HG02870 (cell line): ENCODE measurements around the gene RPS21.
"Not testable (repeated sequence)": the region's sequence is repeated elsewhere in the genome, so short reads cannot be mapped to it uniquely, and the experiment has no call there.

ENCODE experiments used
- ATAC-seq: cut with Tn5 transposase; IDR thresholded peaks from one replicate; pipeline ENCODE4 v1.9.1; 2021; ENCODE audit warnings: mild to moderate bottlenecking, moderate library complexity; ENCODE audit not compliant: unreplicated experiment

The RPS21 gene

DNA sequence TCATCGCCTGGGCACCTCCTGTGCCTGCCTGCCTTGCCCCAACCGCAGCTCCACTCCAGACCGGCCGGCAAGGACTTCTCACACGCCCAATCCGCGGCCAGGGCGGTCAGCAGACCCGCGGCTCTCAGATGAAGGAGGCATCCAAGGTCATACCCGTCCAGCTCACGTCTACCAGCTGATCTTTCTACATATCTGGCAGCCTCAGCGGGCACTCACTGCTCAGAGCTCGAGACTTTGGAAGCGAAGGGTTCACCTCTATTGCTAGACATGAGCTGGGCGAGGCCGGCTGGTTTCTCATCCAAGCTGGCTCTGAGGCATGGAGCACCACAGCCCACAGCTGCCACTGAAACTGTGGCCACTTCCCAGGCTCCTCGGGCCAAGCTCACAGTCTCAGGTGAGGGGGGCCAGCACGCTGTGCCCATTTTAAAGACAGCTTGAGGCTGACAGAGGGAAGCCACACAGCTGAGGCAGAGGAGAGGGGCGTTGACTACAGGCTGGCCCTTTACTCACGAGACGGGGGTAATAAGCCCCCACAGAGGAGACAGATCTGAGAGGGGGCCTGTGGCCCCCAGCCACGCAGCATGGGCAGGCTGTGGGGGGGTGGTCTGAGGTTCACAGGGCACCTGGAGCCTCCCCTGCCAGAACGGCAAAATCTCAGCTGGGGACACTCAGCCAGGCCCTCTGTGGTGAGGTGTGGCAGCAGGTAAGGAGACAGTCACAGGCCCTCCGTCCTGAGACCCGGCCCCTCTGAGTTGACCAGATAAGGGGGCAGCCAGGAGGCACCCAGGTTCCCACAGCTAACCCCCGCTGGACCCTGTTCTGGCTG lies 21.8 kb upstream of the RPS21 start:
- no peak for ATAC-seq

DNA sequence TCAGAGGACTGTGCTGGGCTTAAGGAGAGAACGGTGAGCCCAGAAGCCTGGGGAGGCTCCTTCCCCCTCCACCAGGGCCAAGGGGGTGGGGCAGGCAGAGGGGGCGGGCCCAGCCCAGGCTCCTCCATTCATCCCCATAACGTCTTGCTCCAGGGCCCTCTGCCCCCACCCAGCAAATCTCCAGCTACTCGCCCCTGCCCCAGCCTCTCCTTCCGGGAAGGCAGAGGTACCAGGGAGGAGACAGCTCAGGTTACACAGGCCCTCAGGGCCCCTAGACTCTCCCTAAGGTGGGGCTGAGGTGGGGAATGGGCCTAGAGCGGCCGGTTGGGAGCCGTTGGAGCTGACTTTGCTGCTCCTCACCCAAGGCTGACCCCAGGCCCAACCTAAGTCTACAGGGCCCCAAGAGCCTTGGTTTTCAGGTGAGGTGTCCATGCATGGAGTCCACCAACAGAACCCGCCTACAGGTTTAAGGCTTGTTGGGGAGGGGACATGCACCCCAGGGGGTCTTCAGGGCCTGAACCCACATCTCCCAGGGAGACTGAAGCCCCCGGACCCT lies 21.0 kb upstream of the RPS21 start:
- ATAC-seq: no peak

DNA sequence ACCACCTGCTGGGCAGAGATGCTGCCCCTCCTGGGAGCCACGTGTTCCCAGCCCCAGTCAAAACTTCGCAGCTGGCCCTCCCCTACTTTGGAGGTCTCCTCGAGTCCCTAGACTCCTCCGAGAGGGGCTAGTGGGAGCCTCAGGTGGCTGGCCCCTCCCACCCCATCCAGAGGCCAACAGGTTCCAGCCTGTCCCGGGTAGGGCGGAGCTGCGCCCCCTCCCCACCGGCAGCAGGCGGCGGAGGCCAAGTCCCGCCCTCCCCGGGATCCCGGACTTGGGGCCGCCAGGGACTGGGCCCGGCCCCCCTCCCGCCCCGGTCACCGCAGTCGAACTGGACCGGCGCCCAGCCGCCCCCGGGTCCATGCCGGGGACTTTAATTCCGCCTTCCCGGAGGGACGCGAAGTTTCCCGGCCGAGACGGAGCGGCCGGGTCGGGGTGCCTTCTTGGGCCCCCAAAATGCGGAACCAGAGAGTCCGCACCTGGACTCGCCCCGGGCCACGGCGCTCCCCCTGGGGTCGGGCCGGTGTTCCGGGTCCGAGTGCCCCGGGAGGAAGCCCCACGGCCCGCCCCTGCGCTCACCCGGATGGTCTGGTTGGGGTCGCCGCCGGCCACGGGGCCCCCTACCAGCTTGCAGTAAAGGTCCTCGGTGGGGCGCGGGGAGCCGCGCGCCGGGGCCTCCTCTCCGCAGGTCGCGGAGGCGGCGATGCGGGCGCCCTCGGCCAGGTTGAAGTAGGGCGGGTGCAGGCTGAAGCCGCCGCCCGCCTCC lies 20.4 kb upstream of the RPS21 start:
- no peak for ATAC-seq

DNA sequence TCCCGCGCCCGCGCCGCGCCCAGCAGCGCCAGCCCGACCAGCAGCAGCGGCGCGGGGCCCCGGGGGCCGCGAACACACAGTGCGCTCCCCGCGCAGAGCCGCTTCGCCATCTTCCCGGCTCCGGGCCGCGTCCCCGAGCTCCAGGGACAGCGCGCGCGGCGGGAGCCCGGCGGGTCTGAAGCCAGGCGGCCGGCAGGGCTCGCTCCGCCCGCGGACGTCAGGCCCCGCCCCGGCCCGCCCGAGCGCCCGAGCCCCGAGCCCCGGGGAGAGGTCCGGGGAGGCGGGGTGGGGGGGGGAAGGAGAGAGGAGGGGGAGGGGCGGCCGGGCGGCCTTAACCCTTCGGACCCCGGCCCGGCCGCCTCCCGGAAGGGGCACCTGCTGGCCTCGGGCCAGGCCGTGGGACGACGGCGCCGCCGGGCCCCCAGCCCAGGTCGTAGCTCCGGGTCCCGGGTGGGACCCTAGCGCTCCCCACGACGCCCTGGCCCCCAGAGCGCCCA lies 19.7 kb upstream of the RPS21 start, which contains the start of gene LAMA5:
TSS of gene LAMA5 (minus strand) at position 177 of the 497 bp plus-strand sequence. CDS start at position 110, 67 bp downstream.
- no peak for ATAC-seq

DNA sequence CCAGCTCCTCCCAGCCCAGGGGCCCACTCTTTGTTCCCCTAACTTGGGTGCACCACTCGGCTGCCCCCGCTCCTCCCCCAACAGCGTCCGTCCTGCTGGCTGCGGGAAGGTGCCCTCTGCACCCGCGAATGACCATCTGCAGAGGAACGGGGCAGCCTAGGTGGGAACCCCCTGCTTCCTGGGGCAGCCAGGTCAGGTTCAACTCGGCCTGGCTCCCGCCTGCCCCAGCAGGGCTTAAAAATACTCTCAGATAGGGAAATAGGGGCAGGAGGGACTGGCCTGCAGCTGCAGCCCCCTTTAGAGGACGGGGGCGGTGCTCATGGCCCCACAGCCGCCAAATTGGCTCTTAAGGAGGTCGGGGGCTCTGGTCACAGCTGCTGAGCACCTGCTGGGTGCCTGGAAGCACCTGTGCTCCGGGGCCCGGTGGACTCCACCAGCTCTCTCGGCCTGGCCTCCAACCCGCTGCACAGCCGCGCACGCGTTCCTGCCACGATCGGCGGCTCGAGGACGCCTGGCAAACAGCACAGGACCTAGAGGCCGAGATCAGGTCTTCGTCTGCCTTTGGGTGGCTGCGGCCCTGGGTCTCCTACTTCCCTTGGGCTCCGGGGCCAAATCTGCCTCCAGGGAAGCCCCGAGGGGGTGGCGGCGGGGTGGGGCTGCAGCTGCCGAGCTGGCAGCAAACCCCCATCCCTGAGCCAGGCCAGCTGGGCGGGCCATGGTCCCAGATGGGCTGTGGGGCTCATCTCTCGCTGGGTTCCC lies 19.1 kb upstream of the RPS21 start:
- ATAC-seq: no peak

DNA sequence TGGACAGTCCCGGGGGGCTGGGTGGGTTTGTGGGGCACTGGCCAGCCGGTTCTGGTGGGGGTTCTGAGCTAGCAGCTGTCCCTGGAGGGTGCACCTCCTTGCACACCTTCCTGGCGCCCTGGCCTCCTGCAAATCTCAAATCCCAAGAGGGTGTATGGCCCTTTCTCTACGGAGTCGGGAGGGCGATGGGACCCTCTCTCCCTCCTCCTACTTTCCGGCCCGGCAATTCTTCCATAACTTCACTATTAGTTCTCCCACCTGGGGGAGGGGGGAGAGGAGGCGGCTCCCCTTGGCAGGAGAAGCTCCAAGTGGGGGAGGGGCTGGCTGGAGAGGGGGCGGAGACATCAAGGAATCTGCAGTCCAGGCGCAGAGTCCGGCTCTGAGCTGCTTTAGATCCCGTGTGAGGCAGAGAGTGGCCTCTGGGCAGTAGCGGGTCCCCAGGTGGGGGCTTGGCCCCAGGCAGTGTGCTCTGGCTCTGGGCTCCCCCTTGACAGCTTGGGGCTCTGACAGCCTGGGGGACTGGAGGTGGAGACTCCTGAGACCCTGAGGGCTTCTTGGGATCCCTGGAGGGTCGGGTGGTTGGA lies 18.4 kb upstream of the RPS21 start:
- ATAC-seq: no peak

DNA sequence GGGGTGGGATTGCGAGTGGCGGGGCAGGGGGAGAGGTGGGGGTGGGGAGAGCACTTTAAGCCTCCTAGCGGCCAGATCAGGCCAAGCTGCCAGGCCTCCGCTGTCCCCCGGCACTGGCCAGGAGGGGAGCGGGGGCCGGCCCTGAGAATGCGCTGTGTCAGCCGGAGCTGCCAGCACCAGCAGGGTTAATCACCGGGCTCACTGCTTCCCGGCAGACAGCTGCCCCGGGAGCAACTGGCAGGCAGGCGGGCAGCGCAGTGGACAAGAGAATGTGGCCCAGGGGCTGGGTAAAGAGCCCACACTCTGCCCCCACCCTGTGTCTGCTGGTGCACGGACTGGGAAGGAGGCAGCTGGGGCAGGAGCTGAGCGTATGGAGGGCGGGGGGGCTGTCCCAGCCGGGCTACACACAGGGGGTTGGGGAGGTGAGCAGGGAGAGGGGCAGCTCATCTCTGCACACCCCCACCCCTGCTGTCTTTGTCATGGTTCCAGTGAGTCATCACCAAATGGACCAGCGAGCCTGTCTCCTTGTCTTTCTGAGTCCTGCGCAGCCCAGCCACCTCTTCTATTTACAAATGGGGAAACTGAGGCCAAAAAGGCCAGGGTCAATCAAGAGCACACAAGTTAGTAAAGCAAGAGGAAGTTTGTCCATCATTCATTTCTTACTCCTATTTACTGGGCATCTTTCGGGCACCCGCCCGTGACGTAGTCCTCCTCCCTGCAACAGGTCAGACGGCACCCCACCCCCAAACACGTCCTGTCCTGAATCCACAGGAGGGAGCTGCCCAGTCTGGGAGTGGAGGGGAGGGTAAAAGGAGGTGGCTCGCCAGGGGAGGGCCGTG lies 17.7 kb upstream of the RPS21 start:
- no peak for ATAC-seq

DNA sequence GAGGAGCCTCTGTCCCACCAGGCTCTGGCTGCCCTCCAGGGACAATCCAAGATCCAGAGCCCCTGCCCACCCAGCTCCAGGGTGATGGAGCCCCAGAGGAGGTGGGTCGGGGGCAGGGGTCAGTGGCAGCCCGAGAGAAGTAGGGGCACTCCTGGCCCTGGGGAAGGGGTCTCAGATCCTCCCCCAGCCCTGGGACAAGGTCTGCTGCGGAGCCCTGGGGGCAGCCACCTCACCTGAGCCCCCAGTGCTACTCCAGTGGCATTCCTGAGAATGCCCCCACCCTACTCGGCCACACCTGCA lies 17.1 kb upstream of the RPS21 start:
- ATAC-seq: no peak

DNA sequence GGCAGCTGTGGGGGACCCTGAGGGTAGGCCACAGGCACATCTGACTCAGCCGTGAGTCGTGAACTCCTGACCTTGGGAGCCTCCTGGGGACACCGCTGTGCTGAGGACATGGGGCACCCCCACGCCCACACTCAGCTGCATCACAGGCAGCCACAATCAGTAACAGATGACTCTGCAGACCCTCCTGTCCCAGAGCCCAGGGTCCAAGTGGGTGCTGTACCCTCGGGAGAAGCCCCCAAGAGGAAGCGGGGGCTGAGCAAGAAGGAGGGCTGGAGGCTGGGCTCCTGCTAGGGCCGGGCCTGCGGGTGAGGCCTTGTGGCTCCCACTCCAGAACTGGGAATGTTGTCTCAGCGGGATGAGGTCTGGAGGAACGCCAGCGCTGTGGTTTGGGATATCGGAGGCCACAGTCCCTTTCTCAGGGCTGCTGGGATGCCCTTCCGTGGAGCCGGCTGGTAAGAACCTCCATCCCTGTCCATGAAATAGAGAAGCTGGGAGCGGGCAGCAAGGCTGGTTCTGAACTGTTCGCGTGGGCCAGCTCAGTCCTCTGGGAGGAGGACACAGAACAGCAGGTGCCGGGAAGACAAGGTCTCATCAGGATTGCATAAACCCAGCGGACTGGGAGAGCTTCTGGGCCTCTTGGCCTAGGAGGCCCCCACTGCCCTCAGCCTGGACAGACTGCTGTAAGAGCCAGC lies 16.6 kb upstream of the RPS21 start:
- ATAC-seq: no peak

DNA sequence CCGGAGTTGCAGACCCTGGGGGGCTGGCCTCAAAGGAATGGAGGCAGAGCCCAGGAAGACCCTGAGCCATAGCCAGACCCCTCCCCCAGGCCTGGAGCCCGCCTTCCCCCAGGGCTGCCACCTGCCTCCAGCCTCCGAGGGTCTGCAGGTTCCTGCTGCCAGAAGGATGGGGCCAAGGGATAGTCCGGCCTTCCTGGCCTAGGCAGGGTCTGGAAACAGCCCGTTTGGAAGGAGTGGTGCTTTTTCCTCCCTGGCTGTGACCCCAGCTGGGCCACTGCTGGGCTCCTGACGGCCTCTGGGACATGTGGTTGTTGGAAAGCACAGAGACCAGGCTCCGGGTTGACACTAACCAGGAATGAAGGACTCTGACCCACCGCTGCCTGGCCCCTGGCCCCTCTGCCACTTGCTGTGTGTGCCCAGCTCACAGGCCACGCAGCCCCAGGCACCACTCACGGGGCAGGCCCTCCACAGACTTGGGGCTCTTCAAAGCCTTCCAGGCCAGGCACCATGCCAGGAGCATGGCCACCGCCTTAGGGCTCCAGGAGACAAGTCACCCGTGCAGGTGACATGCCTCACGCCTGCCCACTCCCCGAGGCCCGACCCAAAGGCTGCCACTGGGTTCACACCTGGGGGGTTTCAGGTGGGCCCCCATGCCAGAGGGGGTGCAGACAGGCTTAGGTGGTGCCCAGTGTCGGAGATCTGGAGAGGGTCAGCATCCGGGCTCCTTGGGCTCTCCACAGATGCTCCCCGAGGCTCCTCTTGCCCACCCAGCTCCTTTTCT lies 15.9 kb upstream of the RPS21 start:
- ATAC-seq: no peak

DNA sequence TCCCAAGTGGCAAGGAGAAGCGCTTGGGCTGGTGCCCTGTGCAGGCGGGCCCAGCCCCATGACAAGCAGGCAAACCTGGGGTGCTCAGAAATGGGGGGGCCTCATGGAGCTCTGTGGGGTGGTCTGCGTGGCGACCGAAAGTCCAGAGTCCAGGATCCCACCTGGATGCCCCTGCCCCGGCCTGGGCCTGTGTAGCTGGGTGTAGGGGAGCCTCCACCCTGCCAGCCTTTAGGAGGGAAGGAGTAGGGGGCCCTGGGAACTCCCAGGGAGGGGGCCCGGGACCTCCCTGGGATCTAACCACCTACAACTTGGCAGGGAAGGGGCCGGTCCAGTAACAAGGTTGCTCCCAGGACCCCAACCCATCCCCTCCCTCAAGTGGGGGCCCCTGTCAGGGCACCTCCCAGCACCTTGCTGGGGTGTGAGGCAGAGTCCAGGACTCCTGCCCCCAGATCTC lies 15.3 kb upstream of the RPS21 start:
- no peak for ATAC-seq

DNA sequence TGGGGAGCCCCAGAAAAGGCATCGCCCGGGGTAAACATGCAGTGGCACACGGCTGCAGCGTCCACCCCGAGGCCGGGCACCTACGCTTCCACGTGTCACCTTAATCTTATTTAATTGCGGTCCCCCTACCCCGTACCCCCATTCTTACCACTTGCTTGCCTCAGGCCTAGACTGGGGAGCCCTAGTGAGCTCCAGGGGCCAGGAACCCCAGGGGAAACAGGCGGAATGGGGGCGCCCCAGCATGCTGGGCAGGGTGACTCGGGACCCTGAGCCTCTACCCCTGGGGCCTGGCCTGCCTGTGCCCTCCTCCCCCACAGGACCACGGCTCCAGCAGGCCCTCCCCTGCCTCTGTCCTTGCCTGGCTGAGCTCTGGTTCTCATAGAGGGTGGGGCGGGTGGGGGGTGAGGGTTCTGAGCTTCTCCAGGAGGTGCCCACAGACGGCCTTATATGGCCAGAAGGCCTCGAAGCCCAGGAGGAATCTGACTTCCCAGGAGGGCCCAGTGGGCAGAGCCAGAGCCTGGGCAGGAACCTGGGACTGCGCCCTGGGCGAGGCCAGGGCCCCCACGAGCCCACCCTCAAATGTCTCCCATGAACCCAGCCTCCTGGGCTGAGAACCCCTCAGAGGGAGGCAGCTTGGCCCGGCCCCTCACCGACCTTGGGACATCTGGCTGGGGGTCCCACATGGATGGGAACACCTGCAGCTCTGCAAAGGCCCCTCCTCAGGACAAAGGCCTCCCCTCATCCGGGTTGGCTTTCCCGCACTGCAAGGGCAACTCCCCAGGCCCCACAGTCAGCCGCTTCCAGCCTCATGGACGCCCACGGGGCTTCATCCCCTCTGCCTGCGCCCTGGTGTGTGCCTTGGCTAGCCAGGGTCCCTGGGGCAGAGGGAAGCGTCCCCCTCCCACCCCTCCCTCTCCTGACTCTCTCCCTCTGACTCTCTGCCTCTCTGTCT lies 14.6 kb upstream of the RPS21 start:
- no peak for ATAC-seq

DNA sequence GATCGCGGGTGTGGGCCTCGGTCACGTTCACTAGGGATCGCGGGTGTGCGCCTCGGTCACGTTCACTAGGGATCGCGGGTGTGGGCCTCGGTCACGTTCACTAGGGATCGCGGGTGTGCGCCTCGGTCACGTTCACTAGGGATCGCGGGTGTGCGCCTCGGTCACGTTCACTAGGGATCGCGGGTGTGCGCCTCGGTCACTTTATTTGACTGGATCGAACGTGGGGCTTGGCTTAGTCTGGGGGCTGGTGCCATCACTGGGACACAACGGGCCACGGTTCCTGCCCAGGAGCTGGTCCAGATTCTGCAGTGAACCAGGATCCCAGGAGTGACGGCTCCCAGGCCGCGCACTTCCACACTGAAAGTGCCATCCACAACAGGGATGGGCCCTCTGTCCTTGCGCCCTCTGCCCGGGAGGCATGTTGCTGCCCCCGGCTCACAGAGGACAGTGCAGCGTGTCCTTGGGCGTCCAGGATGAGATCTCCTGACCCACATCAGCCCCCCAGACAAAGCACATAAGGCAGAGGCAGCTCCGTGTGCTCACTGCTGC lies 13.2 kb upstream of the RPS21 start:
- ATAC-seq: not testable (repeated sequence)

DNA sequence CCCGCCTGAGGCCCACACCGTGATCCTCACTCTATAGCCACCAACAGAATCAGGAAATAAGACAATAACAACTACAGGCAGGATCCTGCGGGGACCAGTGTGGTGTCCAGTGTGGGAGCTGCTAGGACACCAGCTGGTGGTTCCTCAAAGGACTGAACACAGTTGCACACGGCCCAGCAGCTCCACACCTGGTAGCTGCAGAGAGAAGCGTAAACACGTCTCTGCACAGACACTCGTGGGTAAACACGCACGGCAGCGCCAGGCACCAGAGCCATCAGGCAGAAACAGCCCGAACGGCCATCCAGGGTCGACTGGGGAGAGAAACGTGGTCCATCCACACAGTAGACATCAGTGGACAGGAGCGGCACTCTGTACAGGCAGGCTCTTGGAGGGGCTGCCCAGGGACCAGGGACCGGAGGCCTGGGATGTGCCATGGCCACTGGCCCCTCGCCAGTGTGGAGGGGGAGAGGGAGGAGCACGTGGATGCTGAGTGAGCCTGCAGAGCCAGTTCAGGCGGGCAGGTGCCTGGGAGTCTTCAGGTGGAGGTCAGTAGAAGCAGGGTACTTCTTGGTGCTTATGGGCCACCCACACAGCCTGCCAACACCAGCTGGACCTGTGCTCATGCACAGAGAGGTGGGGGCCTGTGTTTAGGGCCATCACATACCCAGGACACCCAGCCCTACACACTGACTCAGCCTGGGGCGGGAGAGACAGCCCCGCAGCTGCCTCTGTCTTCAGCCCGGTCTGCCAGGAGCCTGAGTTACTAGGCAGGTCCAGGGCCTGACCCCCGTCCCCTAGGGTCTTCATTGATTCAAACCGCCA lies 12.4 kb upstream of the RPS21 start:
- no peak for ATAC-seq

DNA sequence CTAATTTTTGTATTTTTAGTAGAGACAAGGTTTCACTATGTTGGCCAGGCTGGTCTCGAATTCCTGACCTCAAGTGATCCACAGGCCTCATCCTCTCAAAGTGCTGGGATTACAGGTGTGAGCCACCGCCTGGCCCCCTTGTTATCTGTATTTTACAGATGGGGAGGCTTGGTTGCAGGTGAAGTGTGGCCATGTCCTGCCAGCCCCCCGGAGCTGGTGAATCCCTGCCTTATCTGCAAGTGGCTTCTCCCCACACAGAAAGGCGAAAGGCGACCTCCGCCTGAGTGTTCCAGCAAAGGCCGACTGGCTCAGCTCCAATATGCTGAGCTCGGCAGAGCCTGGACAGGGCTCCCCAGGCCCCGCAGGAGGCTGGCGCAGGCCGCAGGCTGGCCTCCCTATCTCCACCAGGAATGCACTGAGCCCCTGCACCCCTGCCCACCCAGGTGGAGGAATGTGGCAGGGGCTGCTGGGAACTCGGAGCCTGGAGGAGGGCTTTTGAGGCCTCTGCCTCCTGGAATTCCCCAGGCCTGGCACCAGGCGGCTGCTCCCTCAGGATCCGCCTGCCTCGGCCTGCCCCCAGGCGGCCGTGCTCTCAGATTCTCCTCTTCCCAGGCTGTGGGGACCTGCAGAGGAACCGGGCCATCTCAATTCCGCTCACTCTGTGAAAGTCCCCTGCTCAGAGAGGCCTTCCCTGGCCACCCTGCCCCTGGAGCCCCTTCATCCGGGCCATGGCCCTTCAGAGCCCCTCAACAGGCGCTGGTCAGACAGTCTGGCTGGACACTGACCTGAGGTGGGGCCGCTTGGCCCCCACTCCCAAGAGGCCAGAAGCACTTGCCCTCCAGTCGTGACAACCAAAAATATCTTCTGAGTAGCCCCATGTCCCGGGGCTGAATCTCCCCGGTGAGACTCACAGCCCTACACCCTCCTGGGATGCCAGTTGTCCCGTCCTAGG lies 10.5 kb upstream of the RPS21 start:
- no peak for ATAC-seq
